Muscle of back (tissue), 11 donors: ENCODE results near the gene RHO. TPM values are rescaled to one million over a fixed set of nuclear protein-coding genes. Genes with fewer than 3 reads are reported as not detected.
A peak's percentile ranks its signal among the peaks of the same experiment; 100 is the strongest.

Source experiments
- DNase-seq, 3 donors: peaks; one replicate each; pipeline versions ENCODE4 v3.0.0 to v3.0.0-alpha.2; 2013
- polyA plus RNA-seq, 10 donors: library from polyadenylated mRNA; unstranded; fragments of 120-200 nt; gene quantifications; one replicate each; pipeline ENCODE4 v1.2.1, GENCODE V29; 2013; ENCODE audit not compliant: insufficient read length in 10 of 10

The RHO gene
- polyA plus RNA-seq, 10 donors, result 0.04 to 0.14 (median 0.10) TPM; not detected in 7

- DNase-seq, result no peak
Measured at GRCh38 chr3:129559565-129560079, 31.2 kb downstream of the RHO start.

- DNase-seq, result peak in 1 of 3 donors; percentile 75
Measured at GRCh38 chr3:129560269-129560787, 31.9 kb downstream of the RHO start.

DNA sequence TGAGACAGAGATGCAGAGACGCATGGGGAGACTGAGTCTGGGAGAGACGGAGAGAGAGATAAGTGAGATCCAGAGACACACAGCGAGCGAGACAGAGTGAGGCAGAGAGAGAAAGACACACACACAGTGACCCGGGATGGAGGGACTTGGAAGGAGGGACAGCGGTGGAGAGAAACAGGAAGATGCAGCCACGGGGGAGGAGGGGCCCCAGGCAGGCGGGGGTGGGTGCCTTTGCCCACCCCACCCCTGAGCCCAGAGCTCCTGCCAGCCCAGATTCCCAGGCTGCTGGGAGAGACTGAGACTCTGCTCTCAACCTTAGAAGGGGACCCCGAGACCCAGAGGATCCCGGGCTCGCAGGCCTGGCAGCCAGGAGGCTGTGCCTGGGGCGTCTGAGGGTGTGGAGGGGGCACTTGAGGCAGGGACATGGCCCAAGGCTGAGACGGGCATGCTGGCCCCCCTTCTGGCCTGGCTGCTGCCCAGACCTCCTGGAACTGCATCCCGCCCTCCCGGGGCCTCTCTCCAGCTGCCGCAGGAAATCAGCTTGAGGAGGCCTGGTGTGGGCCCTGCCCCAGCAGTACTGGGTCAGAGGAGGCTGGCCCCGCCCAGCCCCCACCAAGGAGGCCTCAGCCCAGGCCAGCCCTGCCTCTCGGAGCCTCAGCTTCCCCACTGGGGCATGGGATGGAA, 32.6 kb downstream of the RHO start:
- DNase-seq, result peak; percentile 74 to 92 (median 75)

DNA sequence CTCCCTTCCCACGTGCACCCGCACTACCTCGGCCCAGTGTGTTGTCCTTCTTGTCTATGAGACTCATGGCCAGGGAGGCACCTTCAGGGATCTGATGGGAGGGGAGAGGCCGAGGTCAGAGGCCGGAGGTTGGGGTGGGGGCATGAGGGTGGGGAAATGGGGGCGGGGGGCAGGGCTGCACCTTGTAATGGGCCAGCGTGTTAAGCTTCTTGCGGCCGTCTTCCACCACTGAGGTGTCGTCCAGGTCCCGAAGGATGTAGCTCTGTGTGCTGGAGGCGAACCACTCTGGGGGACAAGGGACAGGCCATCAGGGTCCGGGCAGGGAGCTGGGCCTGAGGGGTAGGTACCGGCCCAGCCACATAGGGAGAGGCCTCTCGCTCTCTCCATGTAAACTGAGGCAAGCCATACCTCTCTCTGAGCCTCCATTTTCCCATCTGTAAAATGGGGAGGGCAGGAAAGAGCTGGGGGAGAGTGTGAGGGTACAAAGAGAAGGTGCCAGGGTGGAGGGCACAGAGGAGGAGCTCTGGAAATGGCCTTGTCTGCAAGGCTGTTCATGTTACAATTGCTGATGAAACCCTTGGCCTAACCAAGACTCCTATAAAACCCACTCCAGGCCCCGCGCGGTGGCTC, 33.3 kb downstream of the RHO start:
- DNase-seq, result no peak

DNA sequence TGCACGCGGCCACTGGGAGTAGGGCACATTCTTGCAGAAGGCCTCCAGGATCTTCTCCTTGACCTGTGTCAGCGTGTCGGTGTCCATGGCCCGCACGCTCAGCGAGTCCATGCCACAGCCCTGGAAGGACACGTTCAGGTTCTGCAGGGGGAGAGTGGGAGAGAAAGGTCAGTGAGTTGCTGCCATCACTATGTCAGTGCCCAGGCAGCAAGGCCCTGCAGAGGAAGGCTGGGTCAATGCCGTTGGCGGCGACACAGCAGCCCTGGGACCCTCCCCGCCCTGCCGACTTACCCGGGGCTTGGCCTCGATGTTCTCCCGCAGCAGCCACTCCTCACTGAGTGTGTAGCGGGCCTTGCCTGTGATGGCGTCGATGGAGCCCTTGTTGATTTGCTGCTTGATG, 34.4 kb downstream of the RHO start:
- no peak for DNase-seq

DNA sequence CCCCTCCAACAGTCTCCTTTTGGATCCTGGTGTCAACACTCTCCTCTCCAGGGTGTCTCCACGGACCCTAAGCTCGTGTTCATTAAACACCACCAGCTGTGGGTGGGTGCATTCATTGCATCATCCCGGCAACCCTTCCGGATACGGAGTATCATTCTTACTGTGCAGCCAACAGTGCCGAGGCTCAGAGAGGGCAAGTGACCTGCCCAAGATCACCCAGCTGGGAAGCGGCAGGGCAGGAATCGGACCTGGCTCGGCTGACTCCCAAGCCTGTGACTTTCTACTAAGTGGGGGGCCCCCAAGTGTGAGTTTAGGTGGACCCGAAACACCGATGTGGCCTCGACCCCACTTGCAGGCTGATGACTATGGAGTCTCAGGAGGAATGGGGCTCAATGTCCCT, 34.9 kb downstream of the RHO start:
- DNase-seq, result no peak

DNA sequence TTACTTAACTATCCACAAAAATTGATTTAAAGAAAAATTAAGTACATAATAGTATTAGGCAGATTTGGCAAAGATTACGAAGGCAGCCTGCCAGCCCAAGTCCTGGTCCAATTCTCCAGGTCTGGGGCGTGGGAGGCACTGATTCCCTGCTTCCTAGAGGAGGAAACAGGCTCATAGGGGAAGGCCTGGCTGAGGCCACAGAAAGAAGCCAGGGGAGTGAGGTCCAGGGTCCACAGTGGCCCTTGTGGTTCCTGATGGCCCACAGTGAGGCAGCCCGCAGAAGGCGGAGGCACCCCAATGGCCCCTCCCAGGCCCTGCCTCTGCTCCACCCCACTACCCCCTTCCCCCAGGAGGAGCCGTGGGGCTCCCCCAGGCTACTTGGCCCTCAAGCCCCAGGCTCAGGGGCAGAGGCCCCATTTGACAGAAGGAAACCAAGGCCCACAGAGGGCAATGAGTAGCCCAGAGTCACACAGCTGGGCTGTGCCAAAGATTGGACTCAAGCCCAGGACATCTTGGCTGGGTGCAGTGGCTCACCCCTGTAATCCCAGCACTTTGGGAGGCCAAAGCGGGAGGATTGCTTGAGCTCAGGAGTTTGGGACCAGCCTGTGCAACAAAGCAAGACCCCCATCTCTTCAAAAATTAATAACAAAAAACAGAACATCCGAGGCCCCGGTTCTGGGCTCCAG, 35.6 kb downstream of the RHO start:
- no peak for DNase-seq

GRCh38 chr3:129564981-129565644, 36.7 kb downstream of the RHO start:
- no peak for DNase-seq

GRCh38 chr3:129565902-129566301, 37.5 kb downstream of the RHO start:
- DNase-seq, result no peak

- peak in 2 of 3 donors; percentile 48 to 87 for DNase-seq
Measured at GRCh38 chr3:129567176-129567705, 38.8 kb downstream of the RHO start.

GRCh38 chr3:129567939-129568338, 39.5 kb downstream of the RHO start:
- no peak for DNase-seq

GRCh38 chr3:129569856-129570255, 41.4 kb downstream of the RHO start:
- DNase-seq, result no peak

- DNase-seq, result no peak
Measured at GRCh38 chr3:129571605-129572547, 43.4 kb downstream of the RHO start.

DNA sequence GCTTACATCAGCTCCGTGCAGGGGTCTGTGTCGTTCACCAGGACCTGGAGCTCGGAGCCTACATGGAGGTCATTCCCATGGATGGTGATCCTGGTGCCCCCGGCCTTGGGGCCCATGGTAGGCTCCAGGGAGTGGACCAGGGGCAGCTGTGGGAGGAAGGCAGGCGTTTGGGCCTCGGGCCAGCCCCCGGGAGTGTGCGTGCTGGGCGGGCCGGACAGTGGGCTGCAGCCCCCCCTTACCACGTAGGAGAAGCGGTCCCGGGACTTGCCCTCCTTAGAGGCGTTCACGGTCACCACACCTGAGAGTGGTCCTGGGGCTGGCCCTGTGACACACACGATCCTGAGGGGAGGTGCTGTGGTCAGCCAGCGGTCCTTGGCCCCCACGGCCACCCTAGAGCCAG, 44.2 kb downstream of the RHO start:
- no peak for DNase-seq

GRCh38 chr3:129573493-129573892, 45.1 kb downstream of the RHO start:
- no peak for DNase-seq

GRCh38 chr3:129574206-129574605, 45.8 kb downstream of the RHO start:
- no peak for DNase-seq

DNA sequence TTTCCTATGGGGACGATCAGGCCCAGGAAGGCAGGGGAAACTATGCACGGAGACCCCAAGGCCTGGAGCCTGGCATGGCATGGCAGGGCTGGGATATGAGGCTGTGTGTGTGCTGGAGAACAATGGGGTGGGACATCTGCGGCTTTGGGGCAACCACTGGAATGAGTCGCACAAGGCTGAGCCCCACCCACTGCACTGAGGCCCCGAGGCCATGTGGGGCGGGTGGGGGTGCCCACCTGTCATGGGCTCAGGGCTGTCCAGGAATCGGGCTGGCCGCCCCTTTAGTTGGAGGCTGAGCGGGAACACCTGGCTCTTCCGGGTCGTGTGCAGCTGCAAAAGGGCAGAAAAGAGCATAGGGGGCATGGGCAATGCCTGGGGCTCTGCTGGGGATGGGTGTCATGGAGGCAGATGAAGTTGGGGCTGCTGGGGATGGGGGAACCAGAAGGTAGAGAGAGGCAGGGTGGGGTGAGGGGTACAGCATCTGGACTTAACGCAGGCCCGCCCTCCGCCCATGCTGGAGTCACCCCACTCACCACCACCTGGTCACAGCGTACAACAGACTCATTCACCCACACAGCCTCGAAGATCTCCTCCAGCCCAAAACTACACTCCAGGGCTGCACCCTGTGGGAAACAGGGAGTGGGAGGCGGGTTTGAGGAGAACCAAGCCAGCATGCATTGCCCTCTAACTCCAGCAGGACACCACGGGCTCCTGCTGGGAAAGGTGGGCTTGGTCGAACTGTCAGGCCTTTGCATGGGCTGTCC, 47.0 kb downstream of the RHO start:
- DNase-seq, result no peak

DNA sequence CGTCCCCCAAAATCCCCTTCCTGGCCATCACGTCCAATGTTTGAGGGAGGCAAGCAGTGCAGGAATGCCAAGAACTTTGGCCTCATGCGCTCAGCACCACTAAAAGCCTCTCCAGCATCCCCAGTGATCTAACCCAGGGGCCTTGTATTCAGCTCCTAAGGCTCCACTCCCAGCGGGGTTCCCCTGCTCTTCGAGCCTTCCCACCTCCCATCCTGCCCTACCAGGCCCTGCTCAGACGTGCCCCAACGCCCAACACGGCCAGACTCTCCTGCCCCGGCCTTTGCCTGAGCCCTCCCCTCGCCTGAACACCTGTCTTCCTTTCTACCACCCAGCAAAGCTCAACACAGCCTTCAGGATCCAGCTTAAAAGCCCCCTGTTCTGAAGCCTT, 47.6 kb downstream of the RHO start:
- no peak for DNase-seq

DNA sequence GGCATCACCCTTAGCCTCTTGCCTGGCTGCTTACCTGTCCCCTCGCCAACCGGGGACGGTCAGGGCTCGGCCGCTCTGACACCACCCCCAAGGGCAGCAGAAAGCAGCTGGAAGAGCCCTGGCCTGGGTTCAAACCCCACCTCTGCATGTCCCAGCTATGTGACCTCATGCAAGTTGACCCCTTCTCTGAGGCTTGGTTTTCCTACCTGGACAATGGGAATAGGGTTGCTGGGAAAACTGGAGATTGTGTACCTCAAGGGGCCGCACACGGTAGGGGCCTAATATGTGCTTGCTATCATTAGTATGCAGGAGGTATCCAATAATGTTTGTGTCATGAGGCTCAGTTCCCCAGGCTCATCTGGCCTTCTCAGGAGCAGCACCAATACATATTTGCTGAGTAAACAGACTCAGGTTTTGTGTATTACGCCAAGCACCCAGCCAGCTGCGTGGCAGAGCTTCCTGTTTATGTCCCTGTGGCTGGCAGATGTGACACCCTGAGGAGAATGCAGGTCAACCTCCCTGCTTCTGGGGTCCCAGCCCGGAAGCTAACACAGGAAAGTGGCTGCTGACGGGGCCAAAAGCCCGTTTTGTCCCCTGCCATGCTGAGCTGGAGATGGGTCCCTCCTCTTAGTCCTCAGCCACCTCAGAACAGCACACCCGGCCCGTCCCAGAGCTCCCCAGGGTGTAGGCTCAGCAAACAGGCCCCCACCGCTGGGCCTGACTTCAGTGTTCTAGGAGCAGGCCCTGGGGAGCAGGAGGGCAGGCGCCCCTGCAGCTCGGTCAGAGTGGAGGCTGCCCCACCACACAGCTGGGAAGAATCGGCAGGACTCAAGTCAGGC, 48.3 kb downstream of the RHO start:
- peak in 1 of 3 donors; percentile 62 for DNase-seq
